Measurements from ENCODE around the gene SLC2A1.

Gene SLC2A1

DNA sequence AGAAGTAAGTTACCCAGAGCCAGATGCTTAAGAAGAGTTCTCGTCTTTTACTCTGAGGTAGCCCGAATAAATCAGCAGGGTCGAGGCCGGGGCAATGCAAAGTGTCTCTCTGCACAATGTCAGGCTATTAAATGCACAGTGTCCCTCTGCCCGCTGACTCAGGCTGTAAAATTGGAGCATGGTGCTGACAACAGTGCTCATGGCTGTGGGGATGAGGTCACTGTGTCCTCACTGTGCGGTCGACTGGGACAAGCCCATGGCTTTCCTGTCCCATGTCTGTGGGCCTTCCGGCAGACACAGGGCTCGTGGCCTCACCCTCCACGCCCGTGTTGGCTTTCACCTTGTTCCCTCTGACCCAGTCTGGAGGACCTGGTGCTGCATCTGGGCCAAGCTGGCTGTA, 14.6 kb upstream of the SLC2A1 start:
- TF ChIP-seq TAF1 (IDR thresholded peaks at IDR 0.05; ENCODE audit: low read depth, low read length) (no peak), POLR2A (IDR thresholded peaks at IDR 0.05; ENCODE audit: low read depth, low read length) (no peak), POLR2AphosphoS5 (IDR thresholded peaks at IDR 0.05; ENCODE audit: low read depth, low read length) (no peak), PAX5 (IDR thresholded peaks at IDR 0.05; ENCODE audit: insufficient read depth, low read length, severe bottlenecking) (no peak), POU2F2 (IDR thresholded peaks at IDR 0.05; ENCODE audit: low read depth, low read length) (no peak), SPI1 (IDR thresholded peaks at IDR 0.05; ENCODE audit: low read depth, low read length) (no peak)
- FAIRE-seq (no peak), DNase-seq (ENCODE audit: insufficient read length, low spot score) (no peak)

DNA sequence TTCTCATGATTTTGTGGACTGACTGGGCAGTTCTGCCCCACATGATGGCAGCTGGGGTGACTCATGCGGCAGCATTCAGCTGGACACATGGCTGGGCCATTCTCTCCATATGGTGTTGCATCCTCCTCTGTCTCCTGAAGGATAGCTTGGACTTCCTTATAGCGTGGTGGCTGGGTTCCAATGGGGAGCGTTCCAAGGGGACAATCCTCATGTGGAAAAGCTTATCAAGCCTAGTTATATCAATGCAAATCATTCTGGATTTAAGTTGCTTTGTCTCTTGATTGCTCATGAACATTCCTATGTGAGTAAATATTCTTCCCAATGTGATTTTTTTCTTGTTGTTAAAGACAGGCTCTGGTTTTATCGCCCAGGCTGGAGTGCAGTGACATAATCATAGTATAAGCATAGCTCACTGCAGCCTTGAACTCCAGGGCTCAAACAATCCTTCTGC, 13.2 kb upstream of the SLC2A1 start:
- FAIRE-seq = no peak
- TF ChIP-seq POLR2AphosphoS5 (IDR thresholded peaks at IDR 0.05; ENCODE audit: low read depth, low read length) (no peak), SPI1 (IDR thresholded peaks at IDR 0.05; ENCODE audit: low read depth, low read length) (no peak), POLR2A (IDR thresholded peaks at IDR 0.05; ENCODE audit: low read depth, low read length) (no peak), TAF1 (IDR thresholded peaks at IDR 0.05; ENCODE audit: low read depth, low read length) (no peak), POU2F2 (IDR thresholded peaks at IDR 0.05; ENCODE audit: low read depth, low read length) (no peak), PAX5 (IDR thresholded peaks at IDR 0.05; ENCODE audit: insufficient read depth, low read length, severe bottlenecking) (no peak)
- DNase-seq (ENCODE audit: insufficient read length, low spot score) = no peak

DNA sequence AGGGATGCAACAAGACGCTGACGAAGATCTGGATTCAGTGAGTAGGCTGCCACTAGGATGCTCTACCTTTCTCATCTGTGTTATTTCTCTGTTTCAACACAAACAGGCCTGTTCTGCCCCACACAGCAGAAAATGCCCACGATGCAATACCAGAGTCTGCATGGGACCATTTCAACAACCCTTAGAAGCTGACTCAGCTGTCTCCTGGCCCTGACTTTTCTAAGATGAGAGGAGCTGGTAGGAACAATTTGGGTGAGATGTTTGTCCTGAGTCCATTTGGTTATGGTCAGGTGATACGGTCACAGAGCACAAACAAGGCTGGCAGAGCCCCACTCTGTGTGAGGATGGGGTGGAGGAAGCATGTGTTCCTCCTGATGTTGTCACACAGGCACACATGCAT, 11.5 kb upstream of the SLC2A1 start:
- FAIRE-seq (no peak), DNase-seq (ENCODE audit: insufficient read length, low spot score) (no peak)
- TF ChIP-seq POLR2A (IDR thresholded peaks at IDR 0.05; ENCODE audit: low read depth, low read length) (no peak), SPI1 (IDR thresholded peaks at IDR 0.05; ENCODE audit: low read depth, low read length) (no peak), POLR2AphosphoS5 (IDR thresholded peaks at IDR 0.05; ENCODE audit: low read depth, low read length) (no peak), TAF1 (IDR thresholded peaks at IDR 0.05; ENCODE audit: low read depth, low read length) (no peak), PAX5 (IDR thresholded peaks at IDR 0.05; ENCODE audit: insufficient read depth, low read length, severe bottlenecking) (no peak), POU2F2 (IDR thresholded peaks at IDR 0.05; ENCODE audit: low read depth, low read length) (no peak)

DNA sequence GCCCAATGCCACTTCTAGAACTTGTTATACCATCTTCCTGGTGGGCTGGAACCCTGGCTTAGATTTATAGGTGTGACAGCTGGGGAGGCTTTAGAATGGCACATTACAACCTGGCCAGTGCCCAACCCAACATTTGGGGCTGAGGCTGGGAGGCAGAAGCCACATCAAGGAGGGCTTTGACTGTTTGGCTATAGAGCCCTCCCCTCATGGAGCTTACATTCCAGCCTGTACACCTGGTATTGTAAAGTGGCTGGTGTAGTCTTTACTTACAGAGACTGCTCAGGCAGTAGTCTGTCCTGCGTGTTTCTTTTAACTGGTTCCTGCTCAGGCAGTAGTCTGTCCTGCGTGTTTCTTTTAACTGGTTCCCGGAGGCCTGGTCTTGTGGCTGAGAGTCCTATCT, 10.0 kb upstream of the SLC2A1 start:
- no peak for TF ChIP-seq POU2F2 (IDR thresholded peaks at IDR 0.05; ENCODE audit: low read depth, low read length)
- no peak for TF ChIP-seq SPI1 (IDR thresholded peaks at IDR 0.05; ENCODE audit: low read depth, low read length)
- TF ChIP-seq PAX5 (IDR thresholded peaks at IDR 0.05; ENCODE audit: insufficient read depth, low read length, severe bottlenecking) = no peak
- no peak for TF ChIP-seq TAF1 (IDR thresholded peaks at IDR 0.05; ENCODE audit: low read depth, low read length)
- TF ChIP-seq POLR2AphosphoS5 (IDR thresholded peaks at IDR 0.05; ENCODE audit: low read depth, low read length) = no peak
- FAIRE-seq (no peak), DNase-seq (ENCODE audit: insufficient read length, low spot score) (no peak)

DNA sequence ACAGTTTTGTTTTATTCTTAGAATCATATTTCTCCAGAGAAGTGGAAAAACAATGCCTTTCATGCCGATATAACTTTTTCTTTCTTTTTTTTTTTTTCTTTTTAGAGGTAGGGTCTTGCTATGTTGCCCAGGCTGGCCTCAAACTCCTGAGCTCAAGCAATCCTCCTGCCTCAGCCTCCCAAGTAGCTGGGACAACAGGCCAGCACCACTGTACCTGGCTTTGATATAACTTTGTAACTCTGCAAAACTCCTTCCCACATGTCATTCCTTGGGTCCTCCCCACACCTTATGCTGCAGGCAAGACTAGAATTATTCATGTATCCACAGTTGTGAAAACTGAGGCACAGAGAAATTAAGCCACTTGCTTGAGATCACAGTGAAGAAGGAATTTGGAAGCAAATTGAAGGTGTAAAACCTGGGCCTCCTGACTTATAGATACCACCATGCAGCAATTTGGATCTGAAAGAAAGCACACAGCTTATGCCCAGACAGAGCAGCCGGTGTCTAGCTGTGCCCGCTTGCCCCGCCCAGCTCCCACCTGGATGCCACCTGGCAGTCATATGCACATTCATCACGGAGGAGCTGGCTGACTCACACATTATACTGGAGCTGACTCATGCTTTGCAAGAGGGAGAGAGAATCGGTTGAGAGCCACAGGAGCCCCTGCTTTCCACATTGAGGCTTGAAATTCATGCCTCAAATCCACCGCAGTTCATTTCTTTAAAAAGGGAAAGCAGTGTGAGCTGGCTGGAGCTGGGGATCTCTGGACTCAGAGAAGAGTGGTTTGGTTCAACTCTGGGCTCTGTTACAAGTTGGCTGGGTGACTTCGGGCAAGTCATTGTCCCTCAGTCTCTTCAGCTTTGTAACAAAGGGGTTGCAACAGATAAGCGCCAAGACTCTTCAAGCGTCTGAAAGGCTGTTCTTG, 8.3 kb upstream of the SLC2A1 start:
- no peak for TF ChIP-seq SPI1 (IDR thresholded peaks at IDR 0.05; ENCODE audit: low read depth, low read length)
- no peak for TF ChIP-seq PAX5 (IDR thresholded peaks at IDR 0.05; ENCODE audit: insufficient read depth, low read length, severe bottlenecking)
- TF ChIP-seq POLR2AphosphoS5 (IDR thresholded peaks at IDR 0.05; ENCODE audit: low read depth, low read length) = no peak
- TF ChIP-seq POU2F2 (IDR thresholded peaks at IDR 0.05; ENCODE audit: low read depth, low read length) = no peak
- no peak for TF ChIP-seq TAF1 (IDR thresholded peaks at IDR 0.05; ENCODE audit: low read depth, low read length)
- TF ChIP-seq POLR2A (IDR thresholded peaks at IDR 0.05; ENCODE audit: low read depth, low read length) = no peak
- FAIRE-seq (no peak), DNase-seq (ENCODE audit: insufficient read length, low spot score) (no peak)

DNA sequence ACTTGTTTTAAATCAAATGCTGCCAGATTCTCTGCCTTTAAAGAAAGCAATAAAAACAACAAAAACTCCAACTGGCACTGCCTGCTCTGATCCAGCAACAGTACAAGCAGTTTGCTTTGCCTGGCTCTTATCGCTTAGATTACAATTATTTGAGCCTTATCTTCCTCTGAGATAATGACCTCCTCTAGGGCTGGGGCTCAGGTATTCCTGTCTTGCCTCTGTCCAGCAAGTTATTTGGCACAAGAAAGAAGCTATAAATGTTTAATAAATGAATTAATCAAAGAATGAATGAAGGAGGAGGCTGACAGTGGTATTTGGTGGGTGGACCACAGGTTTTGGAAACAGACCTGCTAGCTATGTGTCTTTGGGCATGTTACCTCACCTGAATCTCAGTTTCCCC, 6.7 kb upstream of the SLC2A1 start:
- DNase-seq (ENCODE audit: insufficient read length, low spot score) (no peak), FAIRE-seq (no peak)
- TF ChIP-seq PAX5 (IDR thresholded peaks at IDR 0.05; ENCODE audit: insufficient read depth, low read length, severe bottlenecking) (no peak), SPI1 (IDR thresholded peaks at IDR 0.05; ENCODE audit: low read depth, low read length) (no peak), POU2F2 (IDR thresholded peaks at IDR 0.05; ENCODE audit: low read depth, low read length) (no peak), POLR2A (IDR thresholded peaks at IDR 0.05; ENCODE audit: low read depth, low read length) (no peak), TAF1 (IDR thresholded peaks at IDR 0.05; ENCODE audit: low read depth, low read length) (no peak), POLR2AphosphoS5 (IDR thresholded peaks at IDR 0.05; ENCODE audit: low read depth, low read length) (no peak)

DNA sequence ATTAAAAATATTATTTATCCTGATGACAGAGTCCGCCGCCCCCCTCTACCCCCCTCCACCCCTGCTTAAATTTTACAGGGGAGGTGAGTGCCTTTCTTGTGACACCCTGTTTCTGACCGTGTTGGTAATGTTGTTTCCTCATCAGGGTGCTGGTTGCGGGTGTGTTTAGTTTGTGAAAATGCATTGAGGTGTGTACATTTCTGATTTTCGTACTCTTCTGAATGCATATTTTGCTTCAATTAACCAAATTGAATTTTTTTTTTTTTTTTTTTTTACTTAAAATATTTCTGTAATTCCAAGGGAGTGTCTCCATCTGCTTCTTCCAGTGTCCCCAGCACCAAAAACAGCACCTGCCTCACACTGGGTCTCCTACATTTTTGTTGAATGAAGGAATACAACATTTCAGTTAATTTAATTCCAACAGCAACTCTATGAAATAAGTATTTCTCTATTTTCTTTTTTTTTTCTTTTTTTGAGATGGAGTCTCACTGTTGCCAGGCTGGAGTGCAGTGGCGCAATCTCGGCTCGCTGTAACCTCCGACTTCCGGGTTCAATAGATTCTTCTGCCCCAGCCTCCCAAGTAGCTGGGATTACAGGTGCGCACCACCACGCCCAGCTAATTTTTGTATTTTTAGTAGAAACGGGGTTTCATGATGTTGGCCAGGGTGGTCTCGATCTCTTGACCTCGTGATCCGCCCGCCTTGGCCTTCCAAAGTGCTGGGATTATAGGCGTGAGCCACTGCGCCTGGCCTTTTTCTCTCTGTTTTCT, 5.6 kb upstream of the SLC2A1 start:
- FAIRE-seq = no peak
- no peak for DNase-seq (ENCODE audit: insufficient read length, low spot score)
- TF ChIP-seq SPI1 (IDR thresholded peaks at IDR 0.05; ENCODE audit: low read depth, low read length) (no peak), TAF1 (IDR thresholded peaks at IDR 0.05; ENCODE audit: low read depth, low read length) (no peak), PAX5 (IDR thresholded peaks at IDR 0.05; ENCODE audit: insufficient read depth, low read length, severe bottlenecking) (no peak), POLR2AphosphoS5 (IDR thresholded peaks at IDR 0.05; ENCODE audit: low read depth, low read length) (no peak), POU2F2 (IDR thresholded peaks at IDR 0.05; ENCODE audit: low read depth, low read length) (no peak), POLR2A (IDR thresholded peaks at IDR 0.05; ENCODE audit: low read depth, low read length) (no peak)

DNA sequence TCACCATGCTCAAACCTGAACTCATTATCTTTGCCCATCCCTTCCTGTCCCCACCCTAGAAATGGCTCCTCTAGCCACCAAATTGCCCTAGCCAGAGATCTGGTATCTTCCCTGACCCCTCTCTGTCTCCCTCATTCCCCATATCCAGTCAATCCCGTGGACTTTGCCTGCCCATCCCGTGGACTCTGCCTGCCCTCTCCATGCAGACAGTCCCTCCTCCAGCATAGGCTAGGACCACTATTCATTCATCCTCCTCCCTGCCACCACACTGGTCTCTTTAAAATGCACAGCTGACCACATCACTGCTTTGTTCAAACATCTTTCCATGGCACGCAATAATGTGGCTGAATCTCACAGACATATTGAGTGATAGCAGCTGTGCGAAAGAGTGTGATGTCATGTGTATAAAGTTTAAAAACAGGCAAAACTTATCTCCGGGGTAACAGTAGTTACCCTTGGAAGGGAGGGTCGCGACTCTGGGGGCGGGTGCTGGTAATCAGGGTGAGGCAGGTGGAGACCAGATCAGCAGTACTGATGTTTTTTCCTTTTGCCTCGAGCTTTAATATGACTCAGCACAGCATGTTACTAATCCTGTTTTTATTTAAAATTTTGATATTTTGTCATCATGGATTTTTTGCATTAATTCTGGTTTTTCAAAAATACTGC, 4.8 kb upstream of the SLC2A1 start:
- TF ChIP-seq PAX5 (IDR thresholded peaks at IDR 0.05; ENCODE audit: insufficient read depth, low read length, severe bottlenecking) = no peak
- TF ChIP-seq POLR2AphosphoS5 (IDR thresholded peaks at IDR 0.05; ENCODE audit: low read depth, low read length) = no peak
- TF ChIP-seq TAF1 (IDR thresholded peaks at IDR 0.05; ENCODE audit: low read depth, low read length) = no peak
- no peak for TF ChIP-seq POLR2A (IDR thresholded peaks at IDR 0.05; ENCODE audit: low read depth, low read length)
- no peak for TF ChIP-seq SPI1 (IDR thresholded peaks at IDR 0.05; ENCODE audit: low read depth, low read length)
- FAIRE-seq (peak; percentile 35), DNase-seq (ENCODE audit: insufficient read length, low spot score) (no peak)

All from GM12891 (cell line).